ENCODE results near the gene IQSEC1. TPM values are rescaled to one million over a fixed set of nuclear protein-coding genes. Genes with fewer than 3 reads are reported as not detected.
"Not testable (repeated sequence)": the region's sequence is repeated elsewhere in the genome, so short reads cannot be mapped to it uniquely, and the experiment has no call there.

The IQSEC1 gene
- total RNA-seq, 1 donor from 2014 or later = 32.6 TPM

GRCh38 chr3:12878141-12878574 lies 195.1 kb downstream of the IQSEC1 start:
- DNase-seq (ENCODE audit: low read depth in 2 of 2) = no peak

GRCh38 chr3:12877040-12877439 lies 196.2 kb downstream of the IQSEC1 start:
- no peak for DNase-seq (ENCODE audit: low read depth in 2 of 2)

GRCh38 chr3:12875857-12876836 lies 197.1 kb downstream of the IQSEC1 start:
- DNase-seq (ENCODE audit: low read depth in 2 of 2) = peak; percentile 11 to 40

- DNase-seq (ENCODE audit: low read depth in 2 of 2) = no peak
Measured at GRCh38 chr3:12871404-12871983, 201.7 kb downstream of the IQSEC1 start.

GRCh38 chr3:12870942-12871341 lies 202.3 kb downstream of the IQSEC1 start:
- DNase-seq (ENCODE audit: low read depth in 2 of 2) = no peak

GRCh38 chr3:12869035-12869621 lies 204.1 kb downstream of the IQSEC1 start:
- peak in 1 of 2 donors; percentile 14 for DNase-seq (ENCODE audit: low read depth in 2 of 2)

GRCh38 chr3:12868039-12869034 lies 204.9 kb downstream of the IQSEC1 start:
- peak; percentile 66 to 84 for DNase-seq (ENCODE audit: low read depth in 2 of 2)

- no peak for DNase-seq (ENCODE audit: low read depth in 2 of 2)
Measured at GRCh38 chr3:12866836-12867235, 206.4 kb downstream of the IQSEC1 start.

- no peak for DNase-seq (ENCODE audit: low read depth in 2 of 2)
Measured at GRCh38 chr3:12865271-12865670, 208.0 kb downstream of the IQSEC1 start.

GRCh38 chr3:12862387-12862786 lies 210.8 kb downstream of the IQSEC1 start:
- DNase-seq (ENCODE audit: low read depth in 2 of 2) = no peak

- no peak for DNase-seq (ENCODE audit: low read depth in 2 of 2)
Measured at GRCh38 chr3:12861611-12862010, 211.6 kb downstream of the IQSEC1 start.

- DNase-seq (ENCODE audit: low read depth in 2 of 2) = peak in 1 of 2 donors; percentile 17
Measured at GRCh38 chr3:12859840-12860239, 213.4 kb downstream of the IQSEC1 start.

GRCh38 chr3:12856626-12857025 lies 216.6 kb downstream of the IQSEC1 start:
- DNase-seq (ENCODE audit: low read depth in 2 of 2) = no peak

GRCh38 chr3:12854565-12854964 lies 218.7 kb downstream of the IQSEC1 start:
- DNase-seq (ENCODE audit: low read depth in 2 of 2) = no peak

GRCh38 chr3:12853847-12854246 lies 219.4 kb downstream of the IQSEC1 start:
- DNase-seq (ENCODE audit: low read depth in 2 of 2) = not testable (repeated sequence)

- no peak for DNase-seq (ENCODE audit: low read depth in 2 of 2)
Measured at GRCh38 chr3:12852201-12852600, 221.0 kb downstream of the IQSEC1 start.

Other genes starting within 250 kb of the IQSEC1 start
- gene RPL32, start 231.9 kb downstream of the IQSEC1 start, total RNA-seq = 1,083 and 1,565 TPM in 2 replicates

All from dermis microvascular lymphatic vessel endothelial cell (primary cell).